CD4-positive, alpha-beta T cell treated with Interferon alpha-2 for 1 hour (primary cell): Measurements from ENCODE around the gene GPR101.
"Not testable (repeated sequence)": the region's sequence is repeated elsewhere in the genome, so short reads cannot be mapped to it uniquely, and the experiment has no call there.

ENCODE experiments used
- DNase-seq, 2 donors: peaks; one replicate each; pipeline ENCODE4 v3.0.0-alpha.2; 2020 to 2022

GPR101 gene

GRCh38 chrX:137025930-137026329, 7.9 kb downstream of the GPR101 start:
- no peak for DNase-seq

GRCh38 chrX:137000236-137000635, 33.6 kb downstream of the GPR101 start:
- DNase-seq: not testable (repeated sequence)

- DNase-seq: no peak
These were observed 34.8 kb downstream of the GPR101 start for GRCh38 chrX:136999024-136999423.
